Measurements from ENCODE around the gene ZNF829.

Gene ZNF829

DNA sequence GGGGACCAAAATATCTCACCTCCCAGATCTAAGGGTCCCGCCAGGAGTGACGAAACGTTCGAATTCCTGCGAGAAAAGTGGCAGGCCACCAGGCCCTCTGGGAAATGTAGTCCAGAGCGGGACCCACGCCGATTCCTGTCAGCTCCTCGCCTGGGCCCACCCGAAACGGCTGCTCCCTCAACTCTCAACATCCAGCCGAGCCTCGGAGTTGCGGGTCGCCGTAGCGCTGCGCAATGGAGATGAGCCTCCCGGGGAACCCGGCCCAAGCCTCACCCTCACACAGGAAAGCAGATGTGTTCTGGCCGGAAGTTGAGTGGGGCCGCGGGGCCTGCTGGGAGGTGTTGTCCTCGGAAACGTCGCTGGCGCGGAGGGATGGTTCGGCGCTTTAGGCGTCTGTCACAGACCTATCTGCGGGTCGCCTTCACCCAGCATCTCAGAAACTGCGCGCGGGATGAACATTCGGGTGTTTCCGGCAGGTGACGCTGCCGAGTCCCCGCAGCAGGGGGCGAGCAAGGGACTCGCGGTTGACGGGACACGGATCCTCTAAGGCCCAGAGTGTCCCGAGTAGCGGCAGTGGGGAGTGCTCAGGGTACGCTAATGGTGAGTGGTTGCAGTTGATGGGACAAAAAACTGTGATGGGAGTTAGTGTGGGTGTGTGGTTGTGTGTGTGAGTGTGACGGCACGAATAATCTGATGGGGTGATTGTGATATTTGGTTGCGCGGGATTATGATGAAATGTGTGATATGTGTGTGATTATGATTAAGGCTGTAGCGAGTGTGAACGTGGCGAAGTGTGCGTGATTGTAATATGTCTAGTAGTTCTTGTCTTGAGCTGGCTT is at the start of gene ZNF829, which contains the start of gene ZNF568:
TSS of gene ZNF829 (minus strand) at position 300 of the 839 bp plus-strand sequence. CDS start 1,124 bp downstream, outside the sequence.
TSS of gene ZNF568 (plus strand) at position 341 of the 839 bp plus-strand sequence. CDS start 6,439 bp downstream, outside the sequence.
- peak; percentile 70 for TF ChIP-seq CTCF (IDR thresholded peaks at IDR 0.05; ENCODE audit: control insufficient read depth, insufficient read depth, low read depth, low read length, missing control alignments)
- DNase-seq (ENCODE audit: low read depth) = peak; percentile 48
- peak within 1 kb of the TSS; percentile 88 for H3K4me3 ChIP-seq (ENCODE audit: control insufficient read depth, low read depth, low read length)

DNA sequence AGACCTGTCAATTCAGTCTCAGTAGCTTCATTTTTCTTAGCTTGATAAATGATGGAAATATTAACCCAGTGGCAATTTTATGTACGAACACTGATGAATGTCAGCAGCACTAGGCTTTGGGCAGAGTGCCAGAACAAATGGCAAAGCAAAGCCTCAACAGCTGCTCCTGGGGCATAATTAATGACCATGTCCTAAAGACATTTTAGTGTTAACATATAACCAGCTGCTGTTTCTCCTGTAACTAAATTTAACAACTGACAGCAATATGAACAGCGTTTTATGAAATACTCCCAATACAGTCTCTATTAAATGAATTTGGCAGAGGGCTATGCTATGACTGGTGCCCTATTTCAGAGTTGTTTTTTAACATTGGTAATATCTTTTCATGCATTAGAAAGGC is 47.2 kb upstream of the ZNF829 start:
- DNase-seq (ENCODE audit: low read depth) = no peak
- no peak overlapping the region for H3K4me3 ChIP-seq (ENCODE audit: control insufficient read depth, low read depth, low read length)
- TF ChIP-seq CTCF (IDR thresholded peaks at IDR 0.05; ENCODE audit: control insufficient read depth, insufficient read depth, low read depth, low read length, missing control alignments) = no peak

DNA sequence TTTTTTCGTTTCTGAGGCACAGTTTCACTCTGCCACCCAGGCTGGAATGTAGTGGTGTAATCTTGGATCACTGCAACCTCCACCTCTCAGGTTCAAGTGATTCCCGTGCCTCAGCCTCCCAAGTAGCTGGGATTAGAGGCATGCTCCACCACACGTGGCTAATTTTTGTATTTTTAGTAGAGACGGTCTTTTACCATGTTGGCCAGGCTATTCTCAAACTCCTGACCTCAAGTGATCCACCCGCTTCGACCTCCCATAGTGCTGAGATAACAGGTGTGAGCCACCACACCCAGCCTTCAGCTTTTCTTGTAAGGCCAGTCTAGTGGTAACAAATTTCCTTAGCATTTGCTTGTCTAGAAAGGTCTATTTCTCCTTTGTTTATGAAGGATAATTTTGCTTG is 46.3 kb upstream of the ZNF829 start:
- no peak for DNase-seq (ENCODE audit: low read depth)
- TF ChIP-seq CTCF (IDR thresholded peaks at IDR 0.05; ENCODE audit: control insufficient read depth, insufficient read depth, low read depth, low read length, missing control alignments) = no peak
- H3K4me3 ChIP-seq (ENCODE audit: control insufficient read depth, low read depth, low read length) = no peak overlapping the region

- TF ChIP-seq CTCF (IDR thresholded peaks at IDR 0.05; ENCODE audit: control insufficient read depth, insufficient read depth, low read depth, low read length, missing control alignments) = no peak
- no peak for DNase-seq (ENCODE audit: low read depth)
- no peak overlapping the region for H3K4me3 ChIP-seq (ENCODE audit: control insufficient read depth, low read depth, low read length)
Observed at GRCh38 chr19:36950335-36951119, 34.4 kb upstream of the ZNF829 start.

- no peak for TF ChIP-seq CTCF (IDR thresholded peaks at IDR 0.05; ENCODE audit: control insufficient read depth, insufficient read depth, low read depth, low read length, missing control alignments)
- no peak for DNase-seq (ENCODE audit: low read depth)
- no peak overlapping the region for H3K4me3 ChIP-seq (ENCODE audit: control insufficient read depth, low read depth, low read length)
Observed at GRCh38 chr19:36939153-36939552, 23.1 kb upstream of the ZNF829 start.

- no peak for DNase-seq (ENCODE audit: low read depth)
- H3K4me3 ChIP-seq (ENCODE audit: control insufficient read depth, low read depth, low read length) = no peak overlapping the region
- no peak for TF ChIP-seq CTCF (IDR thresholded peaks at IDR 0.05; ENCODE audit: control insufficient read depth, insufficient read depth, low read depth, low read length, missing control alignments)
Observed at GRCh38 chr19:36931684-36932083, 15.6 kb upstream of the ZNF829 start.
